ENCODE measurements around the gene PLCD3.

Gene PLCD3

DNA sequence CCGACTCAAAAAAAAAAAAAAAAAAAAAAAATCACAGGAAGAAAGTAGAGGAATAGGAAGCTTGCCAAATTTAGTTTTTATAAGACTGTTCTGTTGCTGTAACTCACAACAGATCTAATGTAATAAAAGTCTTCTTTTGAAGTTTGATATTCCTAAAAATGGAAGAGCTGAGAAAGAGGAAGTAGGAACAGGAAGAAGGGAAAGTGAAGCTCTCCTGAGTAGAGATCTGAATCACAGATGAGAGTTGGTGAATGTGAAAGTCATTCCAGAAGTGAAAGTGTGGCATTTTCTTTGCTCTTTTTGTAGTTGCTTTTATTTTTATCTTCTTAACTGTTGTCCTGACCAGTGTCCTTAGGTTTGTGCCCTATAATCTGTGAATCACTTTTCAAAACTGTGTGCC is 69.1 kb downstream of the PLCD3 start:
- no peak for DNase-seq

DNA sequence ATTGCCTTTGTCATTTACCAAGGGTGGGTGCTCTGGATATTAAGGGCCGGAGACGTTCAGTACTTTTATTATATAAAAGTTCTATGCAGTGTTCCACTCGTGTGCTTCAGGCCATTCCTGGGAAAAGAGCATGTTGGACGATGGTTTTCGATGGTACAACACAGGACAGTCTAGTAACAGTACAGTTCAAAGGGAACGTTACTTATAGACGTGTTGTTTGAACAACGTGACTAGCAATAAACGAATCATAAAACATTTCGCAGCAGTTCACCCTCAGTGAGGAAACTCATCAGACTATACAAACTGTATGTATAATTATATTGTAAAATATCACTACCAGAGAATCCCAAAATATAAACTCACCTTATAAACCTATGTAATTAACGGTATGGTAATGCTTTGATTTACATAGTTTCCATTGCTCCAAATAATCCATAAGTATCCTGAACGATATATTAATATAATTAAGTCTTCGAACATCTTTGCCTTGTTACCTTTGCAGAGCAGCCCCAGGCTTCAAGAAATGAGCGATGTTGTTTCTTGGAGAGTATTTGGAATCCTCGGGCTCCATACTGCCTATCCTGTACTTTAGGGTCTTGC is 70.6 kb downstream of the PLCD3 start:
- no peak for DNase-seq

DNA sequence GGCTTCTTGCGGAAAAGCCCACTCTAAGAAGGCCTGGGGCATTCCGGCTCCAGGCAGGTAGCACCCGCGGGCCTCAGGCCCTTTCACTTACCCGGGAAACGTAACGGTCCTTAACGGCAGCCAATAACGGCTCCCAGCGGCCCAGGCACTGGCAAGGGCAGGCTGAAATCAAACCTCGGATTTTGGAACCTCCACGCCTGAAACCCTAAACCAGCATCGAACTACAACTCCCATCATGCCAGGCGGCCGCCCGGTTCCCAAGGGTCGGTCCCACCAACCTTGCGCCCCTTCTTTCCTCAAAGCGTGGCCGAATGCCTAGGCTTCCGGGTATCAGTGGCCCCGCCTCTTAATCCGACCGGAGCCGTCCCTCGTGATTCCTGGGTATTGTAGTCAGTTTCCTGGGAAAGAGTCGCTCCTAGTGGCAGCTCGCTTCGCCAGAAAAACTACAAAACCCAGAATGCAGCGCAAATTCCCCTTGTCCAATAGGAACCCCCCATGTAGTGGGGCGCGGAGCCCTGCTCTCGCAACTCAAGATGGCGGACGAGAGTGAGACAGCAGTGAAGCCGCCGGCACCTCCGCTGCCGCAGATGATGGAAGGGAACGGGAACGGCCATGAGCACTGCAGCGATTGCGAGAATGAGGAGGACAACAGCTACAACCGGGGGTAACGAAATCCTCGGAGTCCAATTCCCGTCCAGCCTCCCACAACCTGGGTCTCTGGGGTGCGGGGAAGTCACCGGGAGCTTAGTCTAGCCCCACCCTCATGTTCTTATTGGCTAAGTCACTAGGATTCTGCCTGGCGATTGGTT is 71.3 kb downstream of the PLCD3 start, which contains the start of gene NMT1:
Gene NMT1, plus strand, starts transcription at position 521 of the 809 bp plus-strand sequence. Its CDS starts 13 bp downstream, at position 534.
- DNase-seq, result peak; percentile 71

DNA sequence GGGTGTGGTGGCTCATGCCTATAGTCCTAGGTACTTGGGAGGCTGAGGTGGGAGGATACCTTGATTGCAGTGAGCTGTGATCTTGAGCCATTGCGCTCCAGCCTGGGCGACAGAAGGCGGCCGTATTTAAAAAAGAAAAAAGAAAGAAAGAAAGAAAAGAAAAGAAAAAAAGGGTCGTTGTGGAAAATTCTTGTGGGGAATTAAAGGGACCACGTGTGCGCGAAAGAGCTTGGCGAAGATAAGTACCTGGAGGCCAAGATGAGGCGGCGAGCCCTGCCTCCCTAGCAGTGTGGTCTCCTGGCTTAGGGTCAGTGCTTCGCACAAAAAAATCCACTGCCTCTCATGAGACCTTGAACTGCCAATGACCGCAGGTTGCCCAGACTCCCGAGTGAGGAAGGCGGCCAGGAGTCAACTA is 71.9 kb downstream of the PLCD3 start:
- no peak for DNase-seq

Data from 8988T (cell line).